Mesothelial cell of epicardium (in vitro differentiated cells): ENCODE data around the gene GSG1L. TPM values are rescaled to one million over a fixed set of nuclear protein-coding genes. Genes with fewer than 3 reads are reported as not detected.

ENCODE experiments used
- DNase-seq, 2 experiments: peaks; one replicate each; pipeline ENCODE4 v3.0.0; 2021; ENCODE audit warnings: low spot score in 2 of 2; ENCODE audit not compliant: unreplicated experiment in 2 of 2
- H3K27ac Mint-ChIP-seq: 2 replicates; pipeline ENCODE4 v1.8.0; 2021; ENCODE audit warnings: mixed read lengths
- H3K27me3 Mint-ChIP-seq: 2 replicates; pipeline ENCODE4 v1.8.0; 2021; ENCODE audit warnings: low read depth, mixed read lengths
- H3K36me3 Mint-ChIP-seq: 2 replicates; pipeline ENCODE4 v1.8.0; 2021; ENCODE audit warnings: mixed read lengths
- H3K4me1 Mint-ChIP-seq: 2 replicates; pipeline ENCODE4 v1.8.0; 2021; ENCODE audit warnings: mixed read lengths
- H3K4me3 Mint-ChIP-seq: 2 replicates; pipeline ENCODE4 v1.8.0; 2021; ENCODE audit warnings: mild to moderate bottlenecking, moderate library complexity, mixed read lengths
- H3K9me3 Mint-ChIP-seq: 2 replicates; pipeline ENCODE4 v1.8.0; 2021; ENCODE audit warnings: mixed read lengths
- total RNA-seq: library from RNA; stranded (reverse); gene quantifications from 3 replicates; pipeline ENCODE4 v1.2.1, GENCODE V29; 2021
- TF ChIP-seq, protein P1 (sequence below): fragments of 200-600 bp; sonication (generic); IDR thresholded peaks from one replicate; pipeline ENCODE4 v1.5.0; 2021; ENCODE audit warnings: antibody characterized with exemption; ENCODE audit not compliant: unreplicated experiment

GSG1L gene
- total RNA-seq, 1 donor from 2014 or later = 1.7 TPM

- H3K27me3 Mint-ChIP-seq = no peaks in the 10 kb centered on the region
- DNase-seq = no peak
- no peak overlapping the region for H3K4me3 Mint-ChIP-seq
- H3K4me1 Mint-ChIP-seq = peaks cover 5% of the 10 kb centered on the region
- TF ChIP-seq, protein P1, sequence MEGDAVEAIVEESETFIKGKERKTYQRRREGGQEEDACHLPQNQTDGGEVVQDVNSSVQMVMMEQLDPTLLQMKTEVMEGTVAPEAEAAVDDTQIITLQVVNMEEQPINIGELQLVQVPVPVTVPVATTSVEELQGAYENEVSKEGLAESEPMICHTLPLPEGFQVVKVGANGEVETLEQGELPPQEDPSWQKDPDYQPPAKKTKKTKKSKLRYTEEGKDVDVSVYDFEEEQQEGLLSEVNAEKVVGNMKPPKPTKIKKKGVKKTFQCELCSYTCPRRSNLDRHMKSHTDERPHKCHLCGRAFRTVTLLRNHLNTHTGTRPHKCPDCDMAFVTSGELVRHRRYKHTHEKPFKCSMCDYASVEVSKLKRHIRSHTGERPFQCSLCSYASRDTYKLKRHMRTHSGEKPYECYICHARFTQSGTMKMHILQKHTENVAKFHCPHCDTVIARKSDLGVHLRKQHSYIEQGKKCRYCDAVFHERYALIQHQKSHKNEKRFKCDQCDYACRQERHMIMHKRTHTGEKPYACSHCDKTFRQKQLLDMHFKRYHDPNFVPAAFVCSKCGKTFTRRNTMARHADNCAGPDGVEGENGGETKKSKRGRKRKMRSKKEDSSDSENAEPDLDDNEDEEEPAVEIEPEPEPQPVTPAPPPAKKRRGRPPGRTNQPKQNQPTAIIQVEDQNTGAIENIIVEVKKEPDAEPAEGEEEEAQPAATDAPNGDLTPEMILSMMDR = no peak
- H3K36me3 Mint-ChIP-seq = peaks cover 45% of the 10 kb centered on the region
- H3K9me3 Mint-ChIP-seq = no peaks in the 10 kb centered on the region
- H3K27ac Mint-ChIP-seq = no peak overlapping the region
Observed at GRCh38 chr16:28104404-28104803, 40.9 kb upstream of the GSG1L start.

DNA sequence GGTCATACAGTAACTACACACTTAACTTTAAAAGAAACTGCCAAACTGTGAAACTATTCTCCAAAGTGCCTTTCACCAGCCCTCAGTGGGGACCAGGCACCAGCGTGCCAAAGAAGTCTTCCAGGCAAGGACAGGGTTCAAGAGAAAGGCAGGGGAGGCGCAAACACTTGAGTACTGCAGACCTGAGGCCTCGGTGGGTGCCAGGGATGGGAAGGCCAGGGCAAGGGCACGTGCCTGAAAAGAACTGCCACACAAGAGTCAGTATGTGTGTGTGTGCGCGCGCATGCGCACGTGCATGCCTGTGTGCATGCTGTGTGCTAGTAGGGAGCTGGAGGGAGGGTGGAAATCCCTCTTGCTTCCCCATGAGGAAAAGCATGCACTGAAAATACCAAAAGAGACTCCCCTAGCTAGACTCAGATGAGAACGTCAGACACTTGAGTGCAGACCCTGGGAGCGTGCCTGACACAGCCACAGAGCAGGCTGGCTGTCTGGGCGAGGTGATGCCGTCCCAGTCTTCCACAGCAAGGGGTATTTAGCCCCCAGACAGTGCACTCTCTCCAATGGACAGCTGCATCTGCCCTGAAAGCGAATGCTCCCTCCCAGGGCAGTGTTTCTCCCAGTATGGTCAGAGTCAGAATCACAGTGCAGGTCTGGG, 40.1 kb upstream of the GSG1L start:
- no peak for DNase-seq

DNA sequence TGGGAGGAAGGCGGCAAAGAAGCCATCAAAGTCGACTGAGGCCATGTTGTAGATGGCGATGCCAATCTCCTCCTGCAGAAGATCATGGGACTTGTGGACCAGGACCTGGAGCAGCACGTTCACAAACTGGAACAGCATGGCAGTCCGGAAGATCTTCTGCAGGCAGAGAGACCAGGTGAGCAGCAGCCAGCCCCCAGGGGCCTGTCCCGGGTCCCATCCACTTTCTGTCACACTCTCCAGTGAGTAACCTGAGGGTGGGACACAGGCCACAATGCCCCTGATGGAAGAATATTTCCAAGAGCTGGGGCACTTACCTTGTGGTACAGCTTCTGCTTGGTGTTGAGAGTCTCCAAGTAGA, 38.0 kb upstream of the GSG1L start:
- Mint-ChIP-seq H3K4me1 (peaks cover 4% of the 10 kb centered on the region), H3K27ac (no peak overlapping the region), H3K4me3 (no peak overlapping the region), H3K36me3 (peaks cover 48% of the 10 kb centered on the region), H3K27me3 (no peaks in the 10 kb centered on the region), H3K9me3 (no peaks in the 10 kb centered on the region)
- TF ChIP-seq, protein P1 = no peak
- DNase-seq = no peak

More for the DNA sequence above, 40.1 kb upstream of the GSG1L start:
- Mint-ChIP-seq H3K27me3 (no peaks in the 10 kb centered on the region), H3K4me3 (no peak overlapping the region), H3K27ac (no peak overlapping the region), H3K4me1 (peaks cover 5% of the 10 kb centered on the region), H3K36me3 (peaks cover 46% of the 10 kb centered on the region), H3K9me3 (no peaks in the 10 kb centered on the region)
- TF ChIP-seq, protein P1 = no peak

DNA sequence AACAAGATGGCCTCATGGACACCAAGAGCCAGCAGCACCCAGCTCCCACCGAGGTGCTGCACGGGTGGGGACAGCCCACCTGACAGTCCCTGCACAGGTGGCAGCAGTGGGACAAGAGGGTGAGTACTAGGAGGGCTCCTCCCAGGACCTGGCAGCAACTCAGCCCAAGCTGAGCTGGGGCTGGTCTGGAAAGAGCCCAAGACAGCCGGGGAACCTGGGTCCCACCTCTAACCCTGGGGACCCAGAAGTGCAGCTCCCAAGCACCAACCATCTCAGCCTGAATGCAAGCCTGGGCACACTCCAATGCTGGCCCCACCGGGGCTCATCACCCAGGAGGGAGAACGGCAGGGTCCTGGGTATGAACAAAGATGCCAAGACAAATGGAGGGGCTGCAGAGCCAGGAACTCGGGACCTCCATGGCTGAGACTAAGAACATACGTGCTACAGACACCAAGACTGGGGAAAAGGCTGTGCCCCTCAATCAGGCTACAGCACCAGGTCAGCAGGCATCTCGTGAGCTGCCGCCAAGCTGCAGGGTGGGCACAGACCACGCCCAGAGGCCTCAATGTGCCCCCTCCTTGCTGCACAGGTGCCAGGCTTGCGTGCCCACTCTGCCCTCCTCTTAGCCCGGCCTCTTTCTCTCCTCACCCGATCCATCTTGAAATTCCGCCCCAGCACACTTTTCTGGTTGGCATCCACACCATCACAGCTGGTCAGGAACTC, 37.5 kb upstream of the GSG1L start:
- Mint-ChIP-seq H3K36me3 (peaks cover 48% of the 10 kb centered on the region), H3K4me1 (peaks cover 4% of the 10 kb centered on the region), H3K9me3 (no peaks in the 10 kb centered on the region), H3K4me3 (no peak overlapping the region), H3K27me3 (no peaks in the 10 kb centered on the region), H3K27ac (no peak overlapping the region)
- no peak for DNase-seq
- TF ChIP-seq, protein P1 = no peak

GRCh38 chr16:28098959-28099945, 35.7 kb upstream of the GSG1L start:
- Mint-ChIP-seq H3K27me3 (no peaks in the 10 kb centered on the region), H3K4me1 (peaks cover 4% of the 10 kb centered on the region), H3K4me3 (no peak overlapping the region), H3K9me3 (no peaks in the 10 kb centered on the region), H3K27ac (no peak overlapping the region), H3K36me3 (peaks cover 39% of the 10 kb centered on the region)
- TF ChIP-seq, protein P1 = no peak
- no peak for DNase-seq
